A549 (cell line): ENCODE measurements around the gene BICC1. TPM values are rescaled to one million over a fixed set of nuclear protein-coding genes. Genes with fewer than 3 reads are reported as not detected.

Experiments used
- ATAC-seq, 2 experiments: fragments of 200-7000 bp in 1 of 2; fragments of >200 bp in 1 of 2; cut with Nextera tagmentation in 1 of 2; cut with Tn5 transposase in 1 of 2; 3 replicates each; pipeline versions ENCODE4 v1.8.0 to v1.9.1; 2018 to 2020; ENCODE audit warnings: mild to moderate bottlenecking in 1 of 2, moderate library complexity in 1 of 2
- CTCF ChIA-PET: fragments of 300-600 bp; sonication (Branson Sonifier 250); formaldehyde crosslinking; extraction: SDS; loops from one replicate; lab custom pipeline; 2021; ENCODE audit warnings: antibody characterized with exemption, inconsistent platforms; lab: Yijun Ruan, JAX
- POLR2A ChIA-PET: fragments of 350-600 bp; formaldehyde crosslinking; extraction: SDS; loops from one replicate; lab custom pipeline; 2021; ENCODE audit warnings: antibody characterized with exemption, inconsistent platforms; lab: Yijun Ruan, JAX
- DNase-seq, 2 experiments: peaks; one replicate each; pipeline versions ENCODE4 v3.0.0 to v3.0.0-alpha.2; 2011 to 2016; ENCODE audit warnings: low read depth in 1 of 2, low spot score in 1 of 2
- FAIRE-seq: peaks from 2 replicates; lab custom pipeline; 2011; peaks lifted over from hg19 to GRCh38; lab: Jason Lieb, UNC
- H3K27ac ChIP-seq, 2 experiments: fragments of >200 bp; sonication (Bioruptor Twin); formaldehyde crosslinking; 3 replicates each; pipeline ENCODE4 v1.5.1; 2016 to 2017
- H3K4me1 ChIP-seq: fragments of >200 bp; sonication (Bioruptor Twin); formaldehyde crosslinking; 3 replicates; pipeline ENCODE4 v1.6.1; 2016
- H3K4me2 ChIP-seq: fragments of >200 bp; sonication (Bioruptor Twin); formaldehyde crosslinking; 3 replicates; pipeline ENCODE4 v1.6.1; 2016
- H3K4me3 ChIP-seq: fragments of >200 bp; sonication (Bioruptor Twin); formaldehyde crosslinking; 3 replicates; pipeline ENCODE4 v1.5.1; 2016
- H3K9me3 ChIP-seq: fragments of >200 bp; sonication (Bioruptor Twin); formaldehyde crosslinking; 3 replicates; pipeline ENCODE4 v1.6.1; 2016
- BHLHE40 ChIP-seq: IDR thresholded peaks from 2 replicates; pipeline ENCODE4 v1.6.1; 2012; ENCODE audit warnings: low read depth, low read length, inconsistent platforms
- CBX2 ChIP-seq: fragments of 200-600 bp; sonication (generic); IDR thresholded peaks from 2 replicates; pipeline ENCODE4 v1.6.1; 2016; ENCODE audit warnings: low read depth, mild to moderate bottlenecking, borderline replicate concordance
- CBX8 ChIP-seq: fragments of 200-600 bp; sonication (generic); IDR thresholded peaks from 2 replicates; pipeline ENCODE4 v1.6.1; 2016
- CEBPB ChIP-seq, 2 experiments: fragments of >200 bp in 1 of 2; sonication (Bioruptor Twin) in 1 of 2; formaldehyde crosslinking in 1 of 2; IDR thresholded peaks; 2 replicates each; pipeline ENCODE4 v1.6.1; 2012 to 2016
- CHD2 ChIP-seq: fragments of 150-350 bp; IDR thresholded peaks from 2 replicates; pipeline ENCODE4 v1.6.1; 2014; ENCODE audit warnings: low read length; ENCODE audit not compliant: partially characterized antibody
- CHD4 ChIP-seq: fragments of 200-600 bp; sonication (generic); IDR thresholded peaks from 2 replicates; pipeline ENCODE4 v1.6.1; 2016; ENCODE audit warnings: antibody characterized with exemption, mild to moderate bottlenecking, borderline replicate concordance
- E2F6 ChIP-seq: IDR thresholded peaks from 2 replicates; pipeline ENCODE4 v1.6.1; 2012; ENCODE audit warnings: low read depth, borderline replicate concordance
- EHMT2 ChIP-seq: fragments of 200-600 bp; sonication (generic); IDR thresholded peaks from 2 replicates; pipeline ENCODE4 v1.6.1; 2016; ENCODE audit warnings: antibody characterized with exemption, low read depth, mild to moderate bottlenecking, moderate library complexity
- ELK1 ChIP-seq: fragments of 150-350 bp; IDR thresholded peaks from 2 replicates; pipeline ENCODE4 v1.6.1; 2014; ENCODE audit warnings: low read depth, mild to moderate bottlenecking, low read length
- EP300 ChIP-seq, 2 experiments: fragments of >200 bp; sonication (Bioruptor Twin); formaldehyde crosslinking; IDR thresholded peaks; 2 replicates in 1 of 2; 3 replicates in 1 of 2; pipeline ENCODE4 v1.6.1; 2016 to 2017
- ESRRA ChIP-seq: fragments of 150-350 bp; IDR thresholded peaks from 2 replicates; pipeline ENCODE4 v1.6.1; 2014; ENCODE audit warnings: mild to moderate bottlenecking, low read length, borderline replicate concordance
- HDAC2 ChIP-seq: fragments of 200-600 bp; sonication (generic); IDR thresholded peaks from 2 replicates; pipeline ENCODE4 v1.6.1; 2016
- HOXB5 ChIP-seq: fragments of 250-450 bp; sonication (Bioruptor Pico); IDR thresholded peaks from 2 replicates; pipeline ENCODE4 v1.5.0; 2020; ENCODE audit warnings: mild to moderate bottlenecking, moderate library complexity
- MAFK ChIP-seq: fragments of 450-650 bp; IDR thresholded peaks from 2 replicates; pipeline ENCODE4 v1.6.1; 2014; ENCODE audit not compliant: partially characterized antibody
- MAZ ChIP-seq: fragments of 150-350 bp; IDR thresholded peaks from 2 replicates; pipeline ENCODE4 v1.6.1; 2014; ENCODE audit warnings: antibody characterized with exemption, low read depth, low read length, borderline replicate concordance
- MYC ChIP-seq: IDR thresholded peaks from 2 replicates; pipeline ENCODE4 v1.6.1; 2012; ENCODE audit warnings: mild to moderate bottlenecking, inconsistent platforms, low read length, improper control_type of control experiment, borderline replicate concordance
- NPAS2 ChIP-seq: fragments of 250-450 bp; sonication (Bioruptor Pico); IDR thresholded peaks from 2 replicates; pipeline ENCODE4 v1.8.0; 2022; ENCODE audit warnings: mild to moderate bottlenecking, moderate library complexity, borderline replicate concordance
- PHF8 ChIP-seq: fragments of 200-600 bp; sonication (generic); IDR thresholded peaks from 2 replicates; pipeline ENCODE4 v1.6.1; 2016; ENCODE audit warnings: low read depth, mild to moderate bottlenecking, antibody characterized with exemption, moderate library complexity, borderline replicate concordance
- RAD21 ChIP-seq, 2 experiments: fragments of >200 bp in 1 of 2; sonication (Bioruptor Twin) in 1 of 2; formaldehyde crosslinking in 1 of 2; IDR thresholded peaks in 1 of 2; conservative IDR thresholded peaks in 1 of 2; 2 replicates in 1 of 2; 3 replicates in 1 of 2; pipeline ENCODE4 v1.6.1; 2012 to 2018; ENCODE audit warnings: inconsistent platforms in 1 of 2
- RCOR1 ChIP-seq: fragments of 150-350 bp; IDR thresholded peaks from 2 replicates; pipeline ENCODE4 v1.6.1; 2014; ENCODE audit warnings: antibody characterized with exemption, low read length, low read depth
- RNF2 ChIP-seq: fragments of 200-600 bp; sonication (generic); IDR thresholded peaks from 2 replicates; pipeline ENCODE4 v1.6.1; 2016; ENCODE audit warnings: low read depth, mild to moderate bottlenecking, antibody characterized with exemption, moderate library complexity, borderline replicate concordance
- TP53 ChIP-seq: fragments of 250-450 bp; sonication (Bioruptor Pico); IDR thresholded peaks from 2 replicates; pipeline ENCODE4 v1.5.0; 2021; ENCODE audit warnings: mild to moderate bottlenecking, moderate library complexity
- ZFP36 ChIP-seq: fragments of 450-650 bp; IDR thresholded peaks from 2 replicates; pipeline ENCODE4 v1.6.1; 2014; ENCODE audit warnings: borderline replicate concordance; ENCODE audit not compliant: partially characterized antibody
- WGBS: methylation state at CpG from one replicate; pipeline ENCODE4 v1.1.6; 2017; ENCODE audit errors: missing lambda C conversion rate; 5-methylcytosine and 5-hydroxymethylcytosine counted together
- polyA plus RNA-seq, 4 experiments: library from polyadenylated mRNA; depleted of rRNA in 3 of 4; stranded (reverse); fragments of >200 nt; fragmentation: RNase III in 1 of 4; extraction: RNeasy Plus Mini Kit Qiagen cat#74134 plus additional on column Dnase treatment in 1 of 4; gene quantifications; 2 replicates in 3 of 4; 3 replicates in 1 of 4; pipeline ENCODE4 v1.2.3, GENCODE V29; 2011 to 2017
- TF ChIP-seq, protein P1 (sequence below): fragments of >200 bp; sonication (Bioruptor Twin); formaldehyde crosslinking; IDR thresholded peaks from 3 replicates; pipeline ENCODE4 v1.6.1; 2016
- TF ChIP-seq, protein P2 (sequence below): IDR thresholded peaks from 2 replicates; pipeline ENCODE4 v1.6.1; 2012

BICC1 gene
- polyA plus RNA-seq, 2 of the 4 experiments (the other 2 are of a cell fraction) = 36.9 to 56.8 TPM

- FAIRE-seq = no peak
- ChIA-PET CTCF (no interaction called here), POLR2A (no interaction called here)
- no peak overlapping the region for H3K4me3 ChIP-seq
- WGBS = 92% methylated on average over 7 of the region's 7 CpGs
- no peak overlapping the region for H3K27ac ChIP-seq
- H3K4me1 ChIP-seq = no peaks in the 10 kb centered on the region
- no peak for DNase-seq
- no peak overlapping the region for H3K4me2 ChIP-seq
- no peak; a peak in 1 of 6 replicates for ATAC-seq
- no peak for TF ChIP-seq CEBPB (IDR thresholded peaks at IDR 0.05)
- peaks cover 11% of the 10 kb centered on the region; the same call in 2 of the 3 replicates for H3K9me3 ChIP-seq
Measured at GRCh38 chr10:58599927-58600553, 87.4 kb downstream of the BICC1 start.

DNA sequence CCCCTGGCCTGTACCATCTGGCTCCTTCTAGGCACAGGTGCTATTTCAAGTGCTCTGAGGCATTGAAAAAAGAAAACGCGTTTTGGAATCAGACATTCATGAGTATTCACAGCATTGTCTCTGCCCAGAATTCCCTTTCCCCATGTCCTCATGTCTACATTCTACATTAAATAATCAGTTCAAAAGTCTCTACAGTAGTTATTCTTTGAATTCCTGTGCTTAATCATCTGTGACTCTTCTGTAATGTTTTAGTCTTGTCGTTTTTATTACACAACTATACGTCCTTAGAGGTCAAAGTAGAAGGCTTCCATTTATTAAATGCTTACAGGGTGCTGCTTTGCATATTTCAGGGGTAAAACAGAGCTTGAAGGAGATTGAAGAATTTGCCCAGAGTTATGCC, 95.7 kb downstream of the BICC1 start:
- POLR2A ChIA-PET = no interaction called here
- TF ChIP-seq RAD21 (conservative IDR thresholded peaks at IDR 0.05 in 1 of 2, IDR thresholded peaks at IDR 0.05 in 1 of 2) (no peak), MAFK (no peak), E2F6 (no peak), EHMT2 (no peak), RNF2 (no peak), CBX2 (no peak), HOXB5 (no peak), PHF8 (no peak)
- H3K27ac ChIP-seq = peak overlapping the region in 1 of 2 experiments; percentile 52; a peak in 3 of 6 replicates
- H3K9me3 ChIP-seq = peaks cover 10% of the 10 kb centered on the region; the same call in 2 of the 3 replicates
- H3K4me3 ChIP-seq = no peak overlapping the region
- DNase-seq (no peak), ATAC-seq (no peak; a peak in 1 of 6 replicates), FAIRE-seq (peak; percentile 61)
- WGBS = 61% methylated on average over 4 of the region's 4 CpGs
- H3K4me1 ChIP-seq = peaks cover 29% of the 10 kb centered on the region
- 0 out of 3 replicates have a peak overlapping the region, but pooled peaks have one; percentile 6 for H3K4me2 ChIP-seq
- CTCF ChIA-PET = interaction anchor here (1.4 to 1.5 kb wide), 2 partner anchors 30 to 194 kb away, joined by 3 to 4 read pairs; no protein-coding TSS in a partner anchor

DNA sequence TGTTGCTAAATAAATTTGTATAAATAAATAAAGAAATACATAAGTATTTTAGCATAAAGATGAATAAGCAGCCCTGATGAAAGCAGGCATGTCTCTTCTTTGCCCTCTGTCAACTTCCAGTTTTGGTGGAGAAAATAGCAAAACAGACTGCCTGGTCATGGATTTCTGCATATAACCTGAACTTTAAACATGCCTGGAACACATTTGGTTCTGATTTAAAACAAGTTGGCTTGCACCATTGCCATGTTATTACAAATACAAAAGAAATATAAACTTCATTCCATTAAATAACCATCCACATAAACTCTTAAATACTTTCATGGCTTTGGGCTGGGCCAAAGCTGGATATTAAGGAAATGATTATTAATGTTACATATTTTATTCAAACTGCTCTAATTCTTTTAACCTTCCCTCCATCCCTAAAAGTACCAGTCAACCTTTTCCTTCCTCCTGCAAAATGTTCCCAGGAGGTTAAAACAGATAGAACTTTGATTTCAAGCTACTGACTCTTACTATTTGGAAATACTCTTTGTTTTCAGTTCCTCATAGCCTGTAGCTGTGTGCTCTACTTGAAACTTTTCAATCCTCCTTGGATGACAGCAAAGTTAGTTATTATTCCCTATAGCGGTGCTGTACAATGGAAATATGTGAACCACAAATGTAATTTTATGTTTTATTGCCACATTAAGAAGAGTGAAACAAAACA, 96.3 kb downstream of the BICC1 start:
- Histone ChIP-seq H3K4me3 (no peak overlapping the region), H3K4me1 (peaks cover 30% of the 10 kb centered on the region), H3K27ac (peak overlapping the region in 1 of 2 experiments; percentile 52; a peak in 1 of 6 replicates), H3K9me3 (peaks cover 10% of the 10 kb centered on the region; the same call in 2 of the 3 replicates), H3K4me2 (0 out of 3 replicates have a peak overlapping the region, but pooled peaks have one; percentile 6)
- ATAC-seq (no peak), FAIRE-seq (no peak), DNase-seq (no peak)
- no peak for TF ChIP-seq ELK1
- no peak for TF ChIP-seq CHD2
- TF ChIP-seq ZFP36 = no peak
- TF ChIP-seq CEBPB (IDR thresholded peaks at IDR 0.05) = no peak
- no peak for TF ChIP-seq TP53 (CRISPR knock-in tag)
- TF ChIP-seq, protein P1, sequence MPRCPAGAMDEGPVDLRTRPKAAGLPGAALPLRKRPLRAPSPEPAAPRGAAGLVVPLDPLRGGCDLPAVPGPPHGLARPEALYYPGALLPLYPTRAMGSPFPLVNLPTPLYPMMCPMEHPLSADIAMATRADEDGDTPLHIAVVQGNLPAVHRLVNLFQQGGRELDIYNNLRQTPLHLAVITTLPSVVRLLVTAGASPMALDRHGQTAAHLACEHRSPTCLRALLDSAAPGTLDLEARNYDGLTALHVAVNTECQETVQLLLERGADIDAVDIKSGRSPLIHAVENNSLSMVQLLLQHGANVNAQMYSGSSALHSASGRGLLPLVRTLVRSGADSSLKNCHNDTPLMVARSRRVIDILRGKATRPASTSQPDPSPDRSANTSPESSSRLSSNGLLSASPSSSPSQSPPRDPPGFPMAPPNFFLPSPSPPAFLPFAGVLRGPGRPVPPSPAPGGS = no peak
- TF ChIP-seq BHLHE40 = no peak
- no peak for TF ChIP-seq EP300 (IDR thresholded peaks at IDR 0.05)
- no peak for TF ChIP-seq PHF8
- no peak for TF ChIP-seq HDAC2
- TF ChIP-seq ESRRA = no peak
- TF ChIP-seq, protein P2, sequence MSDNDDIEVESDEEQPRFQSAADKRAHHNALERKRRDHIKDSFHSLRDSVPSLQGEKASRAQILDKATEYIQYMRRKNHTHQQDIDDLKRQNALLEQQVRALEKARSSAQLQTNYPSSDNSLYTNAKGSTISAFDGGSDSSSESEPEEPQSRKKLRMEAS = no peak
- TF ChIP-seq CBX8 = no peak
- TF ChIP-seq NPAS2 (CRISPR knock-in tag) = no peak
- TF ChIP-seq E2F6 = no peak
- no peak for TF ChIP-seq MAZ
- TF ChIP-seq RCOR1 = no peak
- no peak for TF ChIP-seq MAFK
- no peak for TF ChIP-seq MYC
- no peak for TF ChIP-seq CHD4
- WGBS = 91% methylated on average over 1 of the region's 1 CpG
- POLR2A ChIA-PET = no interaction called here
- CTCF ChIA-PET = interaction anchor here (1.4 kb wide), 1 partner anchor 194 kb away, joined by 4 read pairs; no protein-coding TSS in a partner anchor
